GM21447 (cell line): Measurements from ENCODE around the gene ARHGAP24.
"Not testable (repeated sequence)": the region's sequence is repeated elsewhere in the genome, so short reads cannot be mapped to it uniquely, and the experiment has no call there.

Source experiments
- ATAC-seq: cut with Tn5 transposase; IDR thresholded peaks from one replicate; pipeline ENCODE4 v1.9.1; 2021; ENCODE audit not compliant: unreplicated experiment

ARHGAP24 gene

DNA sequence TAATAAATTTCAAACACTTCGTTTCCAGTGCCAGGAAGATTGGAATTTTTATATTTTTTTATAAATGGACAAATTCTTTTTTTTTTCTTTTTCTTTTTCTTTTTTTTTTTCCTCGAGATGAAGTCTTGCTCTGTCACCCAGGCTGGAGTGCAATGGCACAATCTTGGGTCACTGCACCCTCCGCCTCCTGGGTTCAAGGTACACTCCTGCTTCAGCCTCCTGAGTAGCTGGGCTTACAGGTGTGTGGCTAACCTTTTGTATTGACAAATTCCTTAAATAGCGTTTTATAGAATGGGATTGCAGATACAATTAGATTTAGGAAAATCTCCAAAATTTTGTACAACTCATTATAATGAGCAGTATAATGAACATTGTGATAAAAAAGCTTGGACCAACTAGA, 328.9 kb downstream of the ARHGAP24 start:
- ATAC-seq = no peak

DNA sequence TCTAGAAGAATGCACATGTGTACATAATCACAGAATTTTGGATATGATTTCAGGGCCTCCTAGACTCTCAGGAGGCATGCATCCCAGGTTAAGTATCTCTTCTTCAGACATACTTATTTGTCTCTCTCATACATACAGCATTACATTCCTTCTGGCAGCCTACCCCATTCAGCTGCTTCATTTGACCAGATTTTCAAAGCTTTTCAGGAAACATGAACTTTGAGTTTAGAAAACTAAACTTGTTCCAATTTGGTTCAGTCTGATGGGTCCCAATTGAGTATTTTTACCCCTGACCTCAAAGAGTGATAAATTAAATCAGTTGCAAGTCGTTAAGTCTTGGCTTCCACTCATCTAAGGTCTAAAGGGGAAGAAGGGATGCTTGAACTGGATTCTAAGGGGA, 330.9 kb downstream of the ARHGAP24 start:
- no peak for ATAC-seq

DNA sequence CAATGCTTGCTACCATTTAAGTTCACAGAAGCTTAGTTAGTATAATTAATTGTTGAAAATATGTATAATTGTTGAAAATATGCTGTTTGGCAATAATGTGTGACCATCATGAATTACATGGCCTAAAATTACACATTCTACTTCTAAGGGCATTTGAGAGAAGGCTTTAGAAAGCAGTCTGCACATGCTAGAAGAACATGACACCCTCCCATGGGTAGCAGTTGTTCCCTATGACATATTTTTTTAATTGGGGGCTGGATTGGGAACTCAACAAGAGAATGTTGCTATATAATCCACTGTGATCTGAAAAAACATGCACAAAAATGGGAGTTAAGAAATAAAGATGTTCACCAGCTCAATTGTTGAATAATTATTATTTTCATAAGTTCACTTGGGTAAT, 331.4 kb downstream of the ARHGAP24 start:
- no peak for ATAC-seq

DNA sequence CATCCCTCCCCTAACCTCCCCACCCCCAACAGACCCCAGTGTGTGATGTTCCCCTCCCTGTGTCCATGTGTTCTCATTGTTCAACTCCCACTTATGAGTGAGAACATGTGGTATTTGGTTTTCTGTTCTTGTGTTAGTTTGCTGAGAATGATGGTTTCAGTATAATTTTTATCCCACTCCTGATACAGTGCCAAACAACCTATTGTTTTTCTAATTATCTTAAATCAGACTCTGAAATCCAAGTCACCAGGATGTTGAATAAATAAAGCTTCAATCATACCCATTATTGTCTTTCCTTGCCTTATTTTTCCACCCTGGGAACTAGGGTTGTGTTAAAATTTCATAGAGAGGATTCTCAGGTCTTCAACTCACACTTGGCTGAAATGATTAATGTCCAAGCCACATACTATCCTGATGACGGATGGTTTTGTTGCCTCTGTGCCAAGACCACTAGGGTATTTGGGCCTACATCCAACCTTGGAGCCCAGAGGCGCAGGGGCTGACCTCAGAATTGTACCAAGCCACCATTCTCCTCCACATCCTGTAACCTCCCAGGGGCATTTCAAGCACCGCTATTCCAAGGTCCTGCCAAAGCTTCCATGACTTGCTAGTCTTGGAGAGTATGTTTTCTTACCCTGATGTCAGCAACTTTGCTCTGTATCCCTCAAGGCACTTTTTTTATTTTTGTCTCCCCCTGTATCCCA, 332.4 kb downstream of the ARHGAP24 start:
- ATAC-seq = no peak

DNA sequence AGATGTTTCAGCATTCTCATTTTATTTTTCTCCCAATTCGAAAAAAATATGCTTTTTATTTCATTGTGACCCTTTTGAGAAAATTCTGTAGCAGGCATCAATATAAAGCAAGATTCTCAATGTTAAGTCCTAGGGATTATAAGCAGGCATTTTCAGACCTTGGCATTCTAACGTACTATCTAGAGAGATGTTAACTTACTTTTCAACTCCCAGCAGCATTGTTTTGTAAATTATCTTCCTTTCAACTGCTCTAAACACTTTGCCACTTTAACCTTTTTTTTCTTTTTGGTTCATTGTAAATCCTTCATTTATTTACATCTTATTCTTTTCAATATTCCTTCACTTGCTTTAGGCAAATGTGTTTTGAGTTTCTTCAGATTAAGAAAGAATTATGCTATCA, 333.2 kb downstream of the ARHGAP24 start:
- ATAC-seq = no peak

DNA sequence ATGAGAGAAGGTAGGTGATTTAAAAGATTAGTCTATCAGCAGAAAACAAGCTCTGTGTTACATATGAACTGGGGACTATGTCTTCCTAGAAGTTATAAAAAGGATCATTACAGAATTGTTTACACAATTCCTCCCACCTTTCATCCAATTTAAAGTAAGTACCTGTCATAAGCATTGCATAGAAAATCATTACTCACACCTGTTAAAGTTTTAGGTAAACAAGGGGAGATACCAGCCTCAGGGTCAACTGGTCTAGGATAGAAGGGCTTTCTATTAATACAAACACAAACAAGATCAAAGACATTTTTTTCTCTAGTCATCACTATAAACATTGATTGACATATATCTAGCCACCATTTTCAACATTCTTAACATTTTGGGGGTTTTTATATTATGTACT, 333.9 kb downstream of the ARHGAP24 start:
- no peak for ATAC-seq

DNA sequence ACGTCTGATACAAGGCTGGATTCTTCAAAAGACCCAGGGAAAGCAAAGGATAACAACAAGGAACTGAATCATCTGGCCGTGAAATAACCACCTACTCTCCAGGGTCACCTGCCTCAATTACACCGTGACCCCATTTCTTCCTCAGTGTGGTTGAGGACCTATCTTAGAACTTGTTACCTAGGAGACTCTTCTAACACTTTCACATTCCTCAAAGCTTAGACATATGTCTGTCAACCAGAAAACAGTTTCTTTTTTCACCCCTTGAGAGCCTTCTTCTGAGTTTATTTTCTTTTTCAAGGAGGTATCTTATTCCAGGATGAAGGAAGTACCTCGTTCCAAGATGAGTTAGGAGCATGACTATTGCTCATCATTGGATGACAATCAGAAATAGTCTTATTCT, 337.8 kb downstream of the ARHGAP24 start:
- ATAC-seq = no peak

DNA sequence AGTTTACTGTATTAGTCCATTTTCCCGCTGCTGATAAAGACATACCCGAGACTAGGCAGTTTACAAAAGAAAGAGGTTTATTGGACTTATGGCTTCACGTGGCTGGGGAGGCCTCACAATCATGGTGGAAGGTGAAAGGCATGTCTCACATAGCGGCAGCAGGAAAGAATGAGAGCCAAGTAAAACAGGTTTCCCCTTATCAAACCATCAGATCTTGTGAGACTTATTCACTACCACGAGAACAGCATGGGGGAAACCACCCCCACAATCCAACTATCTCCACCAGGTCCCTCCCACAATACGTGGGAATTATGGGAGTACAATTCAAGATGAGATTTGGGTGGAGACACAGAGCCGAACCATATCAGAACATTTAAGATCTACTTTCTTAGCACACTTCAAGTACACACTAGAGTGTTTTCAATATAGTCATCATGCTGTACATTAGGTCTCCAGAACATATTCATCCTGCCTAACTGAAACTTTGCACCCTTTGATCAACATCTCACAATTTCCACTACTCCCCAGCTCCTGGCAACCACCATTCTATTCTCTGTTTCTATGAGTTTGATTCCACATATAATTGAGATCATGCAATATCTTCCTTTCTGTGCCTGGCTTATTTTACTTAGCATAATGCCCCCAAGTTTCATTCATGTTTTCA, 341.0 kb downstream of the ARHGAP24 start:
- ATAC-seq = no peak

DNA sequence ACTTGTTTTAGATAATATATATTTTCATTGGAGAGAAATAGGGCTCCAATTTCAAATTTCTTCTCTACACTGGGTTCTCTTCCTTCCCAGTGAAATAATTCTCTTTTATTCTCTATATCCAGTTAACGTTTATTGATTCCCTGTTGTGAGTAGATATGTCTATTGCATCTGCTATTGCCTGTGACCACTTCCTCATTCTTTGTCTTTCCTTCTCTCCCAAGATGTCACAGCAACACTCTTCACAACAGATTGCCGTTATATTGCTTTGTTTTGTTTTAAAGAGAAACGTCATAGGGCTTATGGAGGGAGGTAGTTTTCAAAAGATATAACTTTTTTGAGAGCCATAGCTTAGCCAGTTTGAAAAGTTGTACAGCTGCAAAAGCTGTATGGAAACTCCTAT, 343.8 kb downstream of the ARHGAP24 start:
- ATAC-seq = no peak

DNA sequence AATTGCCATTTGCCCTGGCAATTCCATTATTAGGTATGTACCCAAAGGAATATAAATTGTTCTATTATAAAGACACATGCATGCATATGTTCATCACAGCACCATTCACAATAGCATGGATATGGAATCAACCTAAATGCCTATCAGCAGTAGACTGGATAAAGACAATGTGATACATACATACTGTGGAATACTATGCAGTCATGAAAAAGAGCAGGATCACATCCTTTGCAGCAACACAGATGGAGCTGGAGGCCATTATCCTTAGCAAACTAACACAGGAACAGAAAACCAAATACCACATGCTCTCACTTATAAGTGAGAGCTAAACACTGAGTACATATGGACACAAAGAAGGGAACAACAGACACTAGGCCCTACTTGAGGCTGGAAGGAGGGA, 345.2 kb downstream of the ARHGAP24 start:
- ATAC-seq = not testable (repeated sequence)

DNA sequence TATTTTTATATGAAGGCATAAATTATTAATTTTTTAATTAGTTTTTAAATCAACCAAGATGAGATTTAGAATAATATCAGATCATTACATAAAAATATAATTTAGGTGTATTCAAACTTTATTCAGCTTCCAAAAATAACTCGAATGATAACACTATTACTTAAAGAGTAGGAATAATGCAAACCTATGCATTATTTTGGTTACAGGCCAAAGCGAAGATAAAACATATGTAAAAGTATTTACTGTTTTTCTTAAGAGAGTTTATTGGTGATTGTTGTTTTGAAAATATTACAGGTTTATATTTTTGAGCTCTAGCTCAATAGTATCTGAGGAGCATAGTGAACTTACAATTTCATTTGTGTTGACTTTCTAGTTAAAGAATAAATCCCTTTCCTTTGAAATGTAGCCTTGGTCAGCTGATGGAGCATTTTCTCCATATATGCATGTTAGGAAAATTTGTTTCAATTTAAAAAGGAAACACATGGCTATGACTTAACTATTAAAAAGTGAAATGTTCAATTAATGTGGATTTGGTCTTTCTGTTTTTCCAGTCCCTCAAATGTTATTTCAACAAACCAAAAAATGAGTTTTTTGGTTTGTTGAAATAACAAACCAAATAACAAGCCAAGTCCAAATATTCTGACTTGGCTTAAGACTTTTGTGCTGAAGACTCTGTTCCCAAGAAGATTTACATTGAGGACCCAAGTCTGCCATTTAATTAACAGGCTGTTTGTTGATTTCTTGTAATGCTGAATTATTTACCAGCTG, 346.9 kb downstream of the ARHGAP24 start:
- no peak for ATAC-seq

DNA sequence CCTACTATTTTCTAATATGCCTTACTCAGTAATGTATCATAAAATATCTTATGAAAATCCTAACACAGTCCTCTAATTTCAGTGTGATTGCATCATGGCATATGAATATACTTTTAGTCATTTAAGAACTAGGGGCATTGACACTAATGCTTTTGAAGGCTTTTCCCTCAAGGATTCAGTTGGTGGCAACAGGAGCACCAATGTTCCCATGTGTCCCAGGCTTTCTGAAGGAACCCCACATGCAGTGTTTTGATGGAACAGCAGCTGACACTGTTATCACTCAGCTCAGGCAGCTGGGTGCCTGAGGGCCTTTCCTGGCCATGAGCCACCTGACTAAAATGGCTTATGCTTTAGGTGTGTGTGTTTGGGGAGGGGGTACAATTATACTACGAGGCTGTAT, 348.3 kb downstream of the ARHGAP24 start:
- ATAC-seq = no peak

DNA sequence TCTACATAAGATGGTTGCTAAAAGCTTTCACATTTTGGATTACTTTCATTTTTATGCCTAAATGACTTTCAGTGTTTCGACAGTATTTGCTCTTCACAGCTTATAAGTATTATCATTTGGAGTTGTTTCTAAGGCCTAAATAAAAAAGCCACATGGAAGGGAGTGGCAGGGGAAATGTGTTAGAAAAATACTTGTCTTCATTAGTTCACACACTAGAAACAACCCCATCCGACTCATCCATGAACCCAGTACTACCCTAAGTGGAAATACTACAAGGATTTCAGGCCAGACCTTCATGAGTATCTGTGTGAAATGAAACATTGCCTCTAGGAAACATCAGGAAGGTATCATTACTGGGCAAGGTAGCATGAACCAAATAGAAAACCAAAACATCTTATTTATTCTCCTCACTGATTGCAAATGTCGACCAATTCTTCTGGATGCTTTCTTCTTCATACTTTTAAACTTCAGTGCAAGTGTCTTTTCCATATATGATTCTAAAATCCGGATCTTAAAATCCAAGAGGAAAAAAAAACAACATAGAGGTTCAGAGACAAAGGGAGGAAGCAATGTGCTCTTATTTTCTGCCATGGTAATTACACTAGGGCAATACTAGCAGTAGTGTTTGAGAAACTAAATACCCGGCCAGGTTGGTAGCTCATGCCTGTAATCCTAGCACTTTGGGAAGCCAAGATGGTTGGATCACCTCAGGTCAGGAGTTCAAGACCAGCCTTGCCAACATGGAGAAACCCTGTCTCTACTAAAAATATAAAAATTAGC, 349.4 kb downstream of the ARHGAP24 start:
- no peak for ATAC-seq

DNA sequence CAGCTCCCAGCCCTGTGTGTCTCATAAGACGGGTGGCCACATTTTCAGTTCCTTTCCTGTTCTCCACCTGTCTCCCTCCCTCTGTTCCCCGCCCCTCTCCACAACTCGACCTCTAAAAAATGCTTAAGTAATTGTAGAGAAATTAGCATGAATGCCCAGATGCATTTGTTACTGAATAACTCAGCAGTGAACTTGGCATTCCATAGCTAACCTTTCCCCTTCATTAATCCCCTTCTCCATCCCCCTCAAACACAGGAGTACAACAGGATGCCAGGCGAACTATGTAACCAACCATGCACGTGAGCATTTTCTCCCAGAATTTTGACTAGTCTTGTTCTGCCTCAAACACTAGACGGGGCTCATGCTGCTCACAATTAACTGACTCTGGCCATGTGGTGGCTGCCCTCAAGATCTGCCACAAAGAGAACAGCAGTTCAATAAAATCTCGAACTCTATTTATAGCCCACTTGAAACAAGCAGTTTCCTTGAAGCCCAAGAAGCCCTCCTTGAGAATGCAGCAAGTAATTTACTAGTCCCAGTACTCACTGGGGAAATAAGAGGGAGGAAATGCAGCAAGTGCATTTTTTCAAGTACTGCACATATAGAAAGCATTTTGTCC, 351.2 kb downstream of the ARHGAP24 start:
- peak; percentile 73 for ATAC-seq

DNA sequence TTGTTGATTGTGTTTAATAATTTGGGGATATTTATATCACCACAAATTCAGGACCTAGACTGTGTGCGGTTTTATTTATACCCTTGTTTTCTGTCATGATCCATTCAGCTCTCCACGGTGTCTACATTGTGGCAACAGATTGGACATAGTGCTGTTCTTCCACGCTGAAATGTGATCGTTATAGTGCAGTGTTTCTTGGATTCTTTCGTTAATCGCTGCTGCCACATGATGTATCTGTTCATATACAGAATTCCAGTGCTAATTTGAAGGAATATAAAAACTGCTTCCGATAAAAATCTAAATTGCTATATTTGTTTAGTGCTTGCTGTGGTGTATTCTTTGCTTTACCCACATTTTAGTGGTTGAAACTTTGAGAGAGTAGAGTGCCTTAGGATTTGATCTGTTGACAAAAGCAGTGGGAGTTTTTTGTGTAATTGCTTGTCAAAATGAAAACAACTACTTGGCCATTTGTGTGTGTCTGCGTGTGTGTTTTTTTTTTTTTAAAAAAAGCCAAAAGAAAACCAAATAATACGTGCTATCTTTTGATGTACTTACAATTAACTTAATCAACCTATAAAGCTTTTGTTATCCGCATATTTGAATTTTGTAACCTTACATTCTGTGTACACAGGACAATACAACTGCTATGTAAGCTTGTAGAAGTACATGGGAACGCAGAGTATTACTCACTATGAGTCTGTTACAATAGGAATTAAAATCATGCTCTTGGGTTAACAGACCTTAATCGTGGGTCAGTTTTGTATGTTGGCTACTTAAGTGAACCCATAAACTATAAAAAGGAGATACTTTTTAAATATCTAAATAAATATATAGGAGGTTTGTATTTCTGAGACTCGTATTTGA, 353.3 kb downstream of the ARHGAP24 start:
- ATAC-seq = no peak

DNA sequence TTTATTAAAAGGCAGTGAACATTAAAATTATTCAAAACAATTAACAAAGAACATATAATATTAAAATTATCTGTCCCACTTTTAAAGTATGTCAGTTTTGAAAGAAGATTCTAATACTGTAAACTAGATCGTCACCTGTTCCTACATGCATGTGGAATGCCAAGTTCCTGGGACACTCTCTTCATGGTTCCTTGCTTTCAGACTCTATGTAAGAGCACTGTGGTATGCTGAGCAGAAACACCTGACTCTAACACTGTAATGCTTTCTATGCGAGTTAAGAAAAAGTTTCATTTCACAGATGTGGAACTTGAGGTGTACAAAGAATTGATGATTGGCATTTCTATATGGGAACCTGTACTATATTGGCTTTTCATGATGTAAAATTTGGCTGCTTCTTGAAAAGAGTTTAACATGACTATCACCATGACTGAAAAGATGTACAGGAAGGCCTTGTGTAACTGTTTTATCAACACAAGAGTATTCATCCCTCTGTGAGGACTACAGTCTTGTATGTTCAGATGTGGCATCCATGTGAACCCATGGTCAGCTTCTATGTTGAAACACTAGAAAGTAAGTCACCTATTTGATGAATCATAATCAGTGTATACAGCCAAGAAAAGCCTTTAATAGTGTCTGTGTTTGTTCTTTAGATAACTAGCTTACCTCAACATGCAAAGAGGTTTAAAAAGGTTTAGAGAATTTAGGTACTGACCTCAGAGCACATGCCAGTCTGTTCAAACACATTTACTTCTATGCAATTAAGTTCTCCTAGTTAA, 354.5 kb downstream of the ARHGAP24 start:
- no peak for ATAC-seq

DNA sequence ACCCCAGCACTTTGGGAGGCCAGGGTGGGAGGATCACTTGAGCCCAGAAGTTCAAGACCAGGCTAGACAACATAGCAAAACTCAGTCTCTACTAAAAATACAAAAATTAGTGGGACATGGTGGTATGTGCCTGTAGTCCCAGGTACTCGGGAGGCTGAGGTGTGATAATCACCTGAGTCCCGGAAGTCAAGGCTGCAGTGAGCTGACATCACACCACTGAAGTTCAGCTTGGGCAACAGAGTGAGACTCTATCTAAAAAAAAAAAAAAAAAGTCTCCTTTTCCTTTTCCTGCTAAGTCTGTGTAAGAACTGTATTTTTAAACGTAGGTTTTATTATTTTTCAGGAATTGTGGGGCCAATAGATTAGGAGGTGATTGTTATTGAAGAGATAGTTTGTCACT, 356.7 kb downstream of the ARHGAP24 start:
- ATAC-seq = no peak

DNA sequence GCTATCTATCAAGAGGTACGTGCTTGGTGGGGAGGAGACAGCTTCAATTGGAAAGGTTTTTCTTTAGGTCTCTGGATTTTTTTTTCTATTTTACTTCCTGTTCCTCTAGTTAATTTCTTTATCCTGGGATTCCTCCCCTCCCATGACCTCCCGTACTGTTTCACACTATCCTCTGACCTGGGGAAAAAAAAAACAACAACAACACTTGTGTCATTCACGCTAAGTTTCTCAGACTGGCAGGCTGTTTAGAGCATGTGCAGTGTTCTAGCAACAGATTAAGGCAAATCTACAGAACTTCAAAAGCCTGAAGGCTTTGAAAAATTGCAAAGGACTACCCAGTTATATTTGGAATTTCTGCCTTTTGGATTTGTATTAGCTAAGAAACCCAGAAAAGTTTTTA, 358.4 kb downstream of the ARHGAP24 start:
- ATAC-seq = no peak

DNA sequence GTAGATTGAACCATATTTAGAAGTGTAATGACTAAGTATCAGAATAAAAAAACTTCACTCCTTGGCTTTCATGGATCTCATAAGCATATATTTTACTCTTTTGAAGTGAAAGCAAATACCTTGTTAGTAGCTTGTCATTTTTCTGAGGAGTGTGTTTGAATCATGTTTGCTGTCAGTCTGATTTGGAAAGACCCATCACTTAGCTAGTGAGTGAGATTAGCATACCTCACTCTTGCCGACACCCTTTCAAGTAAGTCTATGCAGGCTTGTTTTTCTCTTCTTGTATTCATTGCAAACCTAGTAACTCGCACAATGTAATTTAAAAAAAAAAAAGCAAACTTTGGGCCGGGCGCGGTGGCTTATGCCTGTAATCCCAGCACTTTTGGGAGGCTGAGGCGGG, 360.0 kb downstream of the ARHGAP24 start:
- no peak for ATAC-seq
